ENCODE data around the gene NADK2. TPM values are rescaled to one million over a fixed set of nuclear protein-coding genes. Genes with fewer than 3 reads are reported as not detected.
A peak's percentile ranks its signal among the peaks of the same experiment; 100 is the strongest.

Gene NADK2
- total and polyA plus RNA-seq, 9 of the 15 experiments (the other 6 are each of a cell fraction or from before 2014, with no cell fraction given) = 10.6 to 41.0 (median 24.0) TPM

- TF ChIP-seq, protein P1, sequence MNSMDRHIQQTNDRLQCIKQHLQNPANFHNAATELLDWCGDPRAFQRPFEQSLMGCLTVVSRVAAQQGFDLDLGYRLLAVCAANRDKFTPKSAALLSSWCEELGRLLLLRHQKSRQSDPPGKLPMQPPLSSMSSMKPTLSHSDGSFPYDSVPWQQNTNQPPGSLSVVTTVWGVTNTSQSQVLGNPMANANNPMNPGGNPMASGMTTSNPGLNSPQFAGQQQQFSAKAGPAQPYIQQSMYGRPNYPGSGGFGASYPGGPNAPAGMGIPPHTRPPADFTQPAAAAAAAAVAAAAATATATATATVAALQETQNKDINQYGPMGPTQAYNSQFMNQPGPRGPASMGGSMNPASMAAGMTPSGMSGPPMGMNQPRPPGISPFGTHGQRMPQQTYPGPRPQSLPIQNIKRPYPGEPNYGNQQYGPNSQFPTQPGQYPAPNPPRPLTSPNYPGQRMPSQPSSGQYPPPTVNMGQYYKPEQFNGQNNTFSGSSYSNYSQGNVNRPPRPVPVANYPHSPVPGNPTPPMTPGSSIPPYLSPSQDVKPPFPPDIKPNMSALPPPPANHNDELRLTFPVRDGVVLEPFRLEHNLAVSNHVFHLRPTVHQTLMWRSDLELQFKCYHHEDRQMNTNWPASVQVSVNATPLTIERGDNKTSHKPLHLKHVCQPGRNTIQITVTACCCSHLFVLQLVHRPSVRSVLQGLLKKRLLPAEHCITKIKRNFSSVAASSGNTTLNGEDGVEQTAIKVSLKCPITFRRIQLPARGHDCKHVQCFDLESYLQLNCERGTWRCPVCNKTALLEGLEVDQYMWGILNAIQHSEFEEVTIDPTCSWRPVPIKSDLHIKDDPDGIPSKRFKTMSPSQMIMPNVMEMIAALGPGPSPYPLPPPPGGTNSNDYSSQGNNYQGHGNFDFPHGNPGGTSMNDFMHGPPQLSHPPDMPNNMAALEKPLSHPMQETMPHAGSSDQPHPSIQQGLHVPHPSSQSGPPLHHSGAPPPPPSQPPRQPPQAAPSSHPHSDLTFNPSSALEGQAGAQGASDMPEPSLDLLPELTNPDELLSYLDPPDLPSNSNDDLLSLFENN (IDR thresholded peaks at IDR 0.05; ENCODE audit: low read depth in 2 of 2, low read length in 2 of 2) = no peak
- TF ChIP-seq ZFPM2 (CRISPR knock-in tag; IDR thresholded peaks at IDR 0.05) (peak; percentile 45; the same call in 1 of the 2 replicates), WHSC1 (IDR thresholded peaks at IDR 0.05; ENCODE audit: low read length) (no peak), DACH1 (IDR thresholded peaks at IDR 0.05; ENCODE audit: partially characterized antibody) (no peak), LCOR (CRISPR knock-in tag; IDR thresholded peaks at IDR 0.05) (peak; percentile 50; the same call in 1 of the 2 replicates), BRF1 (IDR thresholded peaks at IDR 0.05; ENCODE audit: borderline replicate concordance, extremely low read depth, insufficient read length) (no peak), SPI1 (IDR thresholded peaks at IDR 0.05; ENCODE audit: borderline replicate concordance, low read depth, low read length) (no peak), MAFG (tag; conservative IDR thresholded peaks at IDR 0.05) (no peak), CREB3L1 (IDR thresholded peaks at IDR 0.05; ENCODE audit: borderline replicate concordance, low read depth) (no peak), COPS2 (conservative IDR thresholded peaks at IDR 0.05) (no peak), NELFE (IDR thresholded peaks at IDR 0.05; ENCODE audit: insufficient read depth, insufficient read length) (no peak), RNF2 (IDR thresholded peaks at IDR 0.05) (no peak), SIX5 (IDR thresholded peaks at IDR 0.05; ENCODE audit: borderline replicate concordance in 1 of 2, insufficient read depth in 1 of 2, low read depth in 1 of 2, low read length in 2 of 2) (no peak), CBX8 (IDR thresholded peaks at IDR 0.05; ENCODE audit: borderline replicate concordance, extremely low read depth, low read depth, low read length, poor library complexity, severe bottlenecking) (no peak), YY1 (IDR thresholded peaks at IDR 0.05; ENCODE audit: borderline replicate concordance in 1 of 3, control insufficient read depth in 1 of 3, extremely low read depth in 1 of 3, insufficient read depth in 3 of 3, insufficient read length in 1 of 3, insufficient replicate concordance in 2 of 3, low read depth in 1 of 3, low read length in 2 of 3) (peak in 1 of 3 experiments; percentile 61), DDX20 (tag; IDR thresholded peaks at IDR 0.05; ENCODE audit: low read depth) (no peak), HBP1 (CRISPR knock-in tag; IDR thresholded peaks at IDR 0.05) (peak; percentile 57; the same call in 1 of the 2 replicates)
- TF ChIP-seq, protein P2, sequence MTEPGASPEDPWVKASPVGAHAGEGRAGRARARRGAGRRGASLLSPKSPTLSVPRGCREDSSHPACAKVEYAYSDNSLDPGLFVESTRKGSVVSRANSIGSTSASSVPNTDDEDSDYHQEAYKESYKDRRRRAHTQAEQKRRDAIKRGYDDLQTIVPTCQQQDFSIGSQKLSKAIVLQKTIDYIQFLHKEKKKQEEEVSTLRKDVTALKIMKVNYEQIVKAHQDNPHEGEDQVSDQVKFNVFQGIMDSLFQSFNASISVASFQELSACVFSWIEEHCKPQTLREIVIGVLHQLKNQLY (CRISPR knock-in tag; conservative IDR thresholded peaks at IDR 0.05) = no peak
Observed at GRCh38 chr5:36240779-36241630, 720 bp downstream of the NADK2 start (continued).

All from K562 (cell line).